Iris pigment epithelial cell (primary cell): ENCODE measurements around the gene CBL.
A peak's percentile ranks its signal among the peaks of the same experiment; 100 is the strongest.

Experiments
- DNase-seq: peaks from one replicate; pipeline ENCODE4 v3.0.0-alpha.2; 2011; ENCODE audit warnings: low read depth

CBL gene

DNA sequence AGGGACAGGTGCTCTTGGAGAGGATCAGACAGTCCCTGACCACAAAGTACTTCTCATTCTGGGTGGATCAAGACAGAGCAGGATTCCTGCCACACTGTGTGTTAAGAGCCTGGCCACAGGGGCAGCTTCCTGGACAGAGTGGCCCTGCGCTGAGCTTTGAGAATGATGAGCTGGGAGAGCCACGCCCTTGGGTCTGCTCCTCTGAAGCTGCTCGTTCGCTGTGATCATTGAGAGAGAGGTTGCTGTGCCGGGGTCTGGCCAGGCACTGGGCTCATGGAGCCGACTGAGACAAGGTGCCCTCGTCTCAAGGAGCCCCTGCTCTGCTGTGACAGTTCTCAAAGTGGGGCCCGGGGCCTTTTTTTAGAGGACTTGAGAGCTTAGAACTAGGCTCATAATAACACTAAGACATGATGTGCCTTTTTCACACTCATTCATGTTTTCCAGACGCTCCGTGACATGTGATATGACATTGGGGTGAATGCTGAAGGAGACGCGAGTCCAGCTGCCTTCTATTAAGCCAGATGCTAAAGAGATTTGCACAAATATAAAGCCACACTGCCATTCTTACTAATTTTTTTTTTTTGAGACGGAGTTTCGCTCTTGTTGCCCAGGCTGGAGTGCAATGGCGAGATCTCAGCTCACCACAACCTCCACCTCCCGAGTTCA, 141.9 kb downstream of the CBL start:
- DNase-seq, result no peak

DNA sequence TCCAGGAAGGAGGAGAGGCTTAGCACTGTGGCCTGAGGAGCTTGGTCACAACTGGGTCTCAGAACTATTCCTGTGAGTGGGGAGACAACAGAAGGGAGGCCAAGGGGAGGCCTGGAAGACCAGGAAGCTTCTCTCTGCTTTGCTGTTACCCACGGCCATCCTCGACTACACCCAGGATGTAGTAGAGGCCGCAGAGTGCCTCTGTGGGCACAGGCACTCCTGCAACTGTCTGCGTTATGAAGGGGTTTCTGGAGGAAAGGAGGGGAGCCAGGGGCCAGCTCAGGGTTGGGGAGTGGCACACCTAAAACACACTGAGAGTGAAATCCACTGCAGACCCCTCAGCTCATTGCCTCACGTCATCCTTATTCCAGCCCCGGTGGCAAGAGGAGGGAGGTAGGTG, 144.2 kb downstream of the CBL start:
- DNase-seq, result no peak

DNA sequence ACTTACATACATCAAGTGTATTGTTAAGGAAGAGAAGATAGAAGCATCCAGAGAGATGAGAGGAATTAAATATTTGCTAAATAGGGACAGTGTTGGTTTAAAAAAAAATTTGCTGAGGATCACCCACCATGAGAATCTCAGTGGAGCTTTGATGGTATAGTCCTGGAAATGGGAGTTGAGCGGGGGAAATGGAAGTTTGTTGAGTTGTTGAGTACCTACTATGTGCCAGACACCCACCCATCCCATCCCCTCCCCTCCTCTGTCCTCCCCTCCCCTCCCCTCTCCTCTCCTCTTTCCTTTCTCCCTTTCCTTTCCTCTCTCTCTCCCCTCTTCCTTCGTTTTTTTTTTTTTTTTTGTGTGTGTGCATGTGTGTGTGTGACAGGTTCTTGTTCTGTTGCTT, 145.1 kb downstream of the CBL start:
- DNase-seq, result no peak

DNA sequence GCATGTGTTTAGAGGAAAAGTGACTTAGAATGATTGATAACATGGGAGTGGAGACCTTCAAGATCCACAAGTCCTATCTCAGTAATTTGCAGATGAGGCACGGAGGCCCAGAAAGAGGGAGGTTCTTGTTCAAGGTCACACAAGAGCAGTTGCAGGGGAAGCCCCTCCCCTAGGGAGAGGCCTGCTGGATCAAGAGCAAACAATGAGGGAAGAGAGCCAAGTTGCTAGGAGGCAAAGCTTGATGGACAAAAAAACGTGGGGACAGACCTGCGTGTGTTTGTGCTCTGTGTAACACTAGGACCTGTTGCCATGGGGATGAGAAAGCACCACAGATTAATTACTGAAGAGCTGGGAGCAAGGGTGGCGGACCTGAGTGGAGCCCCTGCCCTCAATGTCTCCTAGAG, 146.7 kb downstream of the CBL start:
- DNase-seq, result no peak

DNA sequence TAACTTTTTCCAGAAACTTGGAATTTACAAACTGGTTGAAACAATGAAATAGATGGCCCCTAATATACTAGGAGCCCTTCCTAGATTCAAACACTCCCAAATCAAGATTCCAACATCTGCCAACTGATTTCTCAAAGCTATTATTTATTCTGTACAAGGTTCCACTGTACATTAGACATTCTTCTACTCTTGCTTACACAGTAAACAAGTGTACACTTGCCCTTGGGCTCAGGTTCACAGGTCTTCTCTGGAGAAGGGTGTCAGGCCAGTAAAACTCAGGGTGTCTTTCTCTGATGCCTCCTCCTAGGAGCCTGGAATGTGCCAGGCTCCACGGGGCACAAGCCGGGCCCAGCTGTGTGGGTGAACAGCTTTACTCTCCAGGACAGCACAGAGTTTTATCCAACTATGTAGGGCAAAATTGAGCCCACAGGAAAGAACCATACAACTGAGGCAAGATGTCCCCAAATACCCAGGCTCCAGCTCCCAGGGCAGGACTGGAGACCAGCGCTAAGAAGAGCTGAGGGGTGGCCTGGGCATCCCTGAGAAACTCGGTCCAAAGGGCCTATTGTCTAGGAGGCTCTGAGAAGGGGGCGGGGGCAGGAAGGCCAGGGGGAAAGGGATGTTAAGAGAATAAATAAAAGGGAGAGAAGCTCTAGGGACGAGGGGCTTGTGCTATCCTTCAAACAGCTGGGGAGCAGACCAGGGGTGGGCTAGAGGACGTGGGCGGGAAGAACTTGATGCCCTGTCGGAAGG, 149.1 kb downstream of the CBL start:
- no peak for DNase-seq

DNA sequence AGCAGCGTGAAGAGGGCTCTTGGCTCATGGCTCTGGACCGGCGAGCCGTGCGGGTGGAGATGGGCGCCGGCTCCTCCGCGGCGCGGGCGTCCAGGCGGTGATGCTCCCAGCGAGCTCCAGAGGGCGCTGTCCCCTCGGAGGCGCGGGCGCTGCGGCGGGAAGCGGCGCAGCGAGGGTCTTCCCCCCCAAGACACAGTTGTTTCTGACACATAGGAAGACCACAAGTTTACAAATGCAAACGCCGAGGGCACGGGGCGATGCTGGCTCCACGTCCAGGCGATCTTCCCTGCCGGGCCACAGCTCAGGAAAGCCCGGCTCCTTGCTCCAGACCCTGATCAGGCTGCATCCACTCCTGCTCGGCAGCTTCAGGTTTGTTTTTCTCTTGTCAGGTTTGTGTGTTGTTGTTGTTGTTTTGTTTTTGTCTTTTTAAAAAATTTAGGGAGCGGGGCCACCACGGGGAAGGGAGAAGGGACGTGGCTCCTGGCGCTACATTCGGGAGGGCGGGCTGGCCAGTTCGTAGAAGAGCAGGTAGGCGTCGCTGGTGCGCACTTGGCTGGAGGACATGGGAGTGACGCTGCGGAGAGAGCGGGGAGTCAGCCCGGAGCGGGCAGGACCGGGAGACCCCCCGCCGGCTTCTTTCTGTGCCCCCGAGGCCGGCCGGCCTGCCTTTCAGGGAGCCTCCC, 150.4 kb downstream of the CBL start:
- peak; percentile 66 for DNase-seq

DNA sequence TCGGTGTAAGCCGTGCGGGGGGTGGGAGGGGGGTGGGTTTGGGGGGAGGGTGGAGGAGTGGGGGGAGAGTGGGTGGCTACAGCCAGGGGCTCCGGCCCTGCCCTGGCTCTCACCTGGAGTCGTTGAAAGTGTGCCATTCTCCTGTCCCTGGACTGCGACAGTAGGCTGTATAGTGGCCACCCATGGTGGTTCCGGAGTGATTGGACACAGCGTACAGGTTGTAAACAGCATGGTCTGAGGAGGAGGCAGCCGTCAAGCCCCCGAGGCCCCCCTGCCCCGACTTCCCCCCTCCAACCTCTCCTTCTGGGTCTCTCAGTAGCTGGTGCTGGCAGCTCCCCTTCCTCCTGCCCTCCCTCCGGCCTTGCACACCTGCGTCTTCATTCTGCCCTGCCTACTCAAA, 150.9 kb downstream of the CBL start:
- DNase-seq, result no peak
